Neural crest cell (in vitro differentiated cells): Measurements from ENCODE around the gene RPL28. TPM values are rescaled to one million over a fixed set of nuclear protein-coding genes. Genes with fewer than 3 reads are reported as not detected.

Source experiments
- DNase-seq: peaks from one replicate; pipeline ENCODE4 v3.0.0; 2021; ENCODE audit warnings: low read depth, mixed read lengths, low spot score
- H3K27ac Mint-ChIP-seq: one replicate; pipeline ENCODE4 v1.8.0; 2021; ENCODE audit warnings: mild to moderate bottlenecking, mixed read lengths; ENCODE audit not compliant: unreplicated experiment
- H3K27me3 Mint-ChIP-seq: 2 replicates; pipeline ENCODE4 v1.8.0; 2021; ENCODE audit warnings: low read depth, mild to moderate bottlenecking, mixed read lengths
- H3K36me3 Mint-ChIP-seq: 2 replicates; pipeline ENCODE4 v1.8.0; 2021; ENCODE audit warnings: low read depth, mild to moderate bottlenecking, mixed read lengths
- H3K4me1 Mint-ChIP-seq: 2 replicates; pipeline ENCODE4 v1.8.0; 2021; ENCODE audit warnings: mixed read lengths
- H3K4me3 Mint-ChIP-seq: one replicate; pipeline ENCODE4 v1.8.0; 2021; ENCODE audit warnings: mild to moderate bottlenecking, mixed read lengths
- H3K9me3 Mint-ChIP-seq: 2 replicates; pipeline ENCODE4 v1.8.0; 2021; ENCODE audit warnings: mixed read lengths
- total RNA-seq: library from RNA; stranded (reverse); gene quantifications from 2 replicates; pipeline ENCODE4 v1.2.1, GENCODE V29; 2021
- TF ChIP-seq, protein P1 (sequence below): fragments of 200-600 bp; sonication (generic); conservative IDR thresholded peaks from 2 replicates; pipeline ENCODE4 v1.5.0; 2021; ENCODE audit warnings: antibody characterized with exemption, mild to moderate bottlenecking

The RPL28 gene
- total RNA-seq, 1 donor from 2014 or later: 1,888 TPM

DNA sequence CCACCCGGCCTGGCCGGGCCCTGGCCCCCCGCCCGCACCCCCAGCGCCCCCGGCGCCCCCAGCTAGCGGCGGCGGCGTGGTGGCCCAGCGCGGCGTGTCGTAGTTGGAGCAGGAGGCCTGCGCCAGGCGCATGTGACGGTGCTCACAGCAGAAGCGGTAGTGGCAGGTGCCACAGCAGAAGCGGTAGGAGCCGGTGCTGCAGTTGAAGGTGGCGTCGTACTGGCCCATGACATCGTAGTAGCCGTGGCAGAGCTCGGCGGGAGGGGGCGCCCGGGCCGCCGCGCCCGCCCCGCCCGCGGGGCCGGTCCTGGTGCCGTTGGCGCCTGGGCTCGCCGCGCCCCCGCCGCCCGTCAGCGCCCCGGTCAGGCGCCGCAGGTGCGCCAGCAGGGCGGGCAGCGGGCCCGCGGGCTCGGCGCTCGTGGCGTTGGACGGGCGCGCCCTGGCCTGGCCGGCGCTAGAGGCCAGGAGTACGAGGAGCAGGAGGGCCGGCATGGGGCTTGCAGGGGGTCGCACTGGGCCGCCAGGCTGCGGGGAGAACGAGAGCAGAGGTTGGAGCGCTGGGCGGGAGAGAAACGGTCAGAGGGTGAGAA, 56.7 kb downstream of the RPL28 start:
- Mint-ChIP-seq H3K4me1 (peaks cover 11% of the 10 kb centered on the region), H3K27me3 (peaks cover 88% of the 10 kb centered on the region), H3K27ac (no peak overlapping the region), H3K36me3 (peaks cover 4% of the 10 kb centered on the region), H3K9me3 (no peaks in the 10 kb centered on the region), H3K4me3 (no peak overlapping the region)
- no peak for DNase-seq
- TF ChIP-seq, protein P1, sequence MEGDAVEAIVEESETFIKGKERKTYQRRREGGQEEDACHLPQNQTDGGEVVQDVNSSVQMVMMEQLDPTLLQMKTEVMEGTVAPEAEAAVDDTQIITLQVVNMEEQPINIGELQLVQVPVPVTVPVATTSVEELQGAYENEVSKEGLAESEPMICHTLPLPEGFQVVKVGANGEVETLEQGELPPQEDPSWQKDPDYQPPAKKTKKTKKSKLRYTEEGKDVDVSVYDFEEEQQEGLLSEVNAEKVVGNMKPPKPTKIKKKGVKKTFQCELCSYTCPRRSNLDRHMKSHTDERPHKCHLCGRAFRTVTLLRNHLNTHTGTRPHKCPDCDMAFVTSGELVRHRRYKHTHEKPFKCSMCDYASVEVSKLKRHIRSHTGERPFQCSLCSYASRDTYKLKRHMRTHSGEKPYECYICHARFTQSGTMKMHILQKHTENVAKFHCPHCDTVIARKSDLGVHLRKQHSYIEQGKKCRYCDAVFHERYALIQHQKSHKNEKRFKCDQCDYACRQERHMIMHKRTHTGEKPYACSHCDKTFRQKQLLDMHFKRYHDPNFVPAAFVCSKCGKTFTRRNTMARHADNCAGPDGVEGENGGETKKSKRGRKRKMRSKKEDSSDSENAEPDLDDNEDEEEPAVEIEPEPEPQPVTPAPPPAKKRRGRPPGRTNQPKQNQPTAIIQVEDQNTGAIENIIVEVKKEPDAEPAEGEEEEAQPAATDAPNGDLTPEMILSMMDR: no peak

DNA sequence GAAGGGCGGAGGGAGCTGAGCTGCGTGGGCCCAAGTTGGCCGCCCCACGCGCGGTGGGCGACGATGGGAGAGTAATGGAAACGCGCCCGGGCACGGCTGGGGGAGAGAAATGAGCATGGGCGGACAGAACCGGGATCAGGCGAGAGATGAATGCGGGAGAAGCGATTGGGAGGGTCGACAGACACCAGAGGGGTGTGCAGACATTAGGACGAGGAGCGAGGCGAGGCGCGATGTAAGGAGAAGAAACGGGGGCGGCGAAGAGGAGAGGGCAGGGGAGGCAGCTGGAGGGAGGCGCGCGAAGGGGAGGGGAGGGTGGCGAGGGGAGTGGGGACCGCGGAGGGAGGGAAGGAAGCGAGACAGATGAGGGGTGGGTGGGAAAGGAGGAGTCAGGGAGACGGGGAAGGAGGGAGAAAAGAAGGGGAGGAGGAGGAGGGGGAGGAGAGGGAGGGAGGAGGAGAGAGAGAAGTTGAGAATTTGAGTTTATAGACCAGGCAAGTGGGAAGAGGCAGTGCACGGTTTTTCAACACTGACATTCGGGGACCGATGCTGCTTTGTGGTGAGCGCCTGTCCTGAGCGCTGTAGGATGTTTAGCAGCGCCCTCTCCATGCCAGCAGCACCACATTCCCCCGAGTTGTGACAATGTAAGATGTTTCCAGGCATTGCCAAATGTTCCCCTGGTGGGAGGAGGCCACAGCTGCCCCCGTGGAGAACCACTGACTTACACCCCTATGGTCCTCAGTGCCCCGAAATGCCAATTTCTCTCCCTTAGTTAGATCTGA, 57.5 kb downstream of the RPL28 start, which contains the start of gene SHISA7:
SHISA7 (minus strand) TSS at position 256 of the 779 bp plus-strand sequence. CDS start 437 bp downstream, outside the sequence.
- peaks cover 82% of the 10 kb centered on the region for H3K27me3 Mint-ChIP-seq
- H3K4me3 Mint-ChIP-seq: no peak within 1 kb of the TSS
- peaks cover 10% of the 10 kb centered on the region for H3K4me1 Mint-ChIP-seq
- DNase-seq: no peak
- no peak within 1 kb of the TSS for H3K27ac Mint-ChIP-seq
- H3K36me3 Mint-ChIP-seq: peaks cover 4% of the 10 kb centered on the region
- TF ChIP-seq, protein P1: no peak
- no peaks in the 10 kb centered on the region for H3K9me3 Mint-ChIP-seq

DNA sequence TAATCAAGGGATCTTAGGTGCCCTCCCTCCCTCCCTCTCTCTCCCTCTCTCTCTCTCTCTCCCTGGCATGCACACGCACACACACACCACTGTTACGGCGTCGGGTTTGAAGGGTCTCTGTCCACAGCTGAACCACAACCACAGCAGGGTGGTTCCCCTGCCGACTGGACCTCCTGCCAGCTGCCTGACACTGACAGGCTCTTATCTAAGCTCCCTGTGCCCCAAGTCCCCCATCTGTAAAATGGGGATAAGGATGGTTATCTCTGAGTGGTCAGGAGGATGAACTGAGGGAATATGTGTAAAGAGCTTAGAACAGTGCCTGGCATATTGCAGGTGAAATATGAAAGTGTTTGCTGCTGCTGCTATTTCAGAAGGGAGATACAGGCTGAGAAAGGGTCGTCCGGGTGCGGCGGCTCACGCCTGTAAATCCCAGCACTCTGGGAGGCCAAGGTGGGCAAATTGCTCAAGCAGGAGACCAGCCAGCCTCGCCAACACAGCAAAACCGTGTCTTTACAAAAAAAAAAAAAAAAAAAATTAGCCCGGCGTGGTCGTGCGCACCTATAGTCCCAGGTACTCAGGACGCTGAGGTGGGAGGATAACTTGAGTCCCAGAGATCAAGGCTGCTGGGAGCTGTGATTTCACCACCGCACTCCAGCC, 58.2 kb downstream of the RPL28 start:
- Mint-ChIP-seq H3K27ac (no peak overlapping the region), H3K9me3 (no peaks in the 10 kb centered on the region), H3K4me3 (no peak overlapping the region), H3K27me3 (peaks cover 75% of the 10 kb centered on the region), H3K4me1 (peaks cover 10% of the 10 kb centered on the region), H3K36me3 (peaks cover 4% of the 10 kb centered on the region)
- TF ChIP-seq, protein P1: no peak
- no peak for DNase-seq

DNA sequence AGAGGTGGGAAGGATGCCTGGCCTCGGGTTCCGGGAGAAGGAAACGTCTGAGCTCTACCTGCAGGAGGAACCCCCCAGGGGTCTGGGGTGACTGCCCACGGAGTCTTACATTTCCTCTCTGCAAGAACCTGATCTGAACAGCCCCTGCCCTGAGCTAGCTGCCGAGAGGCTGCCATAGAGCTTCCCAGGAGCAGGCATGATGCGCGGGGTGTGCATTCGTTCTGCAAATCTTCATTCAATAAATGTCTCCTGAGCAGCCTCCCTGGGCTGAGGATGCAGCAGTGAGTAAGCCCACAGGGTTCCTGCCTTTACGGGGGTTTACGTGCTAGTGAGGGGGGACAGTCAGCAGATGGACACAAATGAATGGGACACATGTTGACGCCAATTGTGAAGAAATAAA, 58.9 kb downstream of the RPL28 start:
- peaks cover 10% of the 10 kb centered on the region for H3K4me1 Mint-ChIP-seq
- H3K9me3 Mint-ChIP-seq: no peaks in the 10 kb centered on the region
- no peak overlapping the region for H3K27ac Mint-ChIP-seq
- DNase-seq: no peak
- TF ChIP-seq, protein P1: no peak
- H3K4me3 Mint-ChIP-seq: no peak overlapping the region
- H3K27me3 Mint-ChIP-seq: peaks cover 68% of the 10 kb centered on the region
- peaks cover 4% of the 10 kb centered on the region for H3K36me3 Mint-ChIP-seq

DNA sequence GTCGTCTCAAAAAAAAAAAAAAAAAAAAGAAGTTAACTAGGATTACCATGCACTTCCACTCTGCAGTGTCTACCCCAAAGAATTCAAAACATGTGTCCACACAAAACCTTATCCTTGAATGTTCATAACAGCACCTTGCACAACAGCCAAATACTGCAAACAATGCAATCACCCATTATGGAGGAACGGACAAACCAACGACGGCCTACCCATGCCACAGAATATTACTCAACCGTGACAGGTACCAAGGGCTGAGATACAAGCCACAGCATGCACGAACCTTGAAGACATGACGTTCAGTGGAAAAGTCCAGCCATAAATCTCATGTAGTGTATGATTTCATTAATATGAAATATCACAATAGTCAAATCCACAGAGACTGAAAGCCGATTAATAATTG, 60.3 kb downstream of the RPL28 start:
- H3K36me3 Mint-ChIP-seq: peaks cover under 1% of the 10 kb centered on the region
- H3K4me3 Mint-ChIP-seq: no peak overlapping the region
- H3K9me3 Mint-ChIP-seq: no peaks in the 10 kb centered on the region
- TF ChIP-seq, protein P1: no peak
- H3K27me3 Mint-ChIP-seq: peaks cover 62% of the 10 kb centered on the region
- DNase-seq: no peak
- no peak overlapping the region for H3K27ac Mint-ChIP-seq
- peaks cover 6% of the 10 kb centered on the region for H3K4me1 Mint-ChIP-seq
